Measurements from ENCODE around the gene OR52E8.

Gene OR52E8

GRCh38 chr11:5807580-5807979 lies 49.9 kb downstream of the OR52E8 start:
- DNase-seq (no peak), ATAC-seq (no peak)

Data from stimulated activated naive CD8-positive, alpha-beta T cell treated with anti-CD3 and anti-CD28 coated beads, Interleukin-15, Interleukin-2, amounts not matched to agents 100 U/mL and 50 U/mL, for 24 hours (primary cell).